GM18507 (cell line): ENCODE results near the gene SMIM36.
"Not testable (repeated sequence)": the region's sequence is repeated elsewhere in the genome, so short reads cannot be mapped to it uniquely, and the experiment has no call there.

Experiments
- DNase-seq: peaks from one replicate; pipeline ENCODE4 v3.0.0; 2011; ENCODE audit warnings: low read depth; ENCODE audit not compliant: insufficient read length; ENCODE audit errors: extremely low spot score
- FAIRE-seq: peaks from 2 replicates; lab custom pipeline; 2011; peaks lifted over from hg19 to GRCh38; lab: Jason Lieb, UNC

SMIM36 gene

GRCh38 chr17:55440391-55440790, 70.9 kb downstream of the SMIM36 start:
- no peak for FAIRE-seq
- no peak for DNase-seq

GRCh38 chr17:55437159-55437605, 74.1 kb downstream of the SMIM36 start:
- DNase-seq (no peak), FAIRE-seq (peak; percentile 91)

GRCh38 chr17:55436224-55437158, 74.8 kb downstream of the SMIM36 start:
- DNase-seq (no peak), FAIRE-seq (no peak)

- FAIRE-seq (no peak), DNase-seq (no peak)
These were observed 75.8 kb downstream of the SMIM36 start for GRCh38 chr17:55435408-55435807.

- DNase-seq = no peak
- FAIRE-seq = no peak
These were observed 76.5 kb downstream of the SMIM36 start for GRCh38 chr17:55434721-55435120.

- FAIRE-seq = no peak
- no peak for DNase-seq
These were observed 77.4 kb downstream of the SMIM36 start for GRCh38 chr17:55433629-55434422.

- FAIRE-seq (no peak), DNase-seq (no peak)
These were observed 78.1 kb downstream of the SMIM36 start for GRCh38 chr17:55433029-55433628.

- no peak for FAIRE-seq
- no peak for DNase-seq
These were observed 78.8 kb downstream of the SMIM36 start for GRCh38 chr17:55432358-55433028.

GRCh38 chr17:55431914-55432313, 79.3 kb downstream of the SMIM36 start:
- DNase-seq, FAIRE-seq: not testable (repeated sequence)

- no peak for DNase-seq
These were observed 80.5 kb downstream of the SMIM36 start for GRCh38 chr17:55430541-55431288.

GRCh38 chr17:55427587-55427882, 83.7 kb downstream of the SMIM36 start:
- no peak for FAIRE-seq
- no peak for DNase-seq

More at GRCh38 chr17:55430541-55431288, 80.5 kb downstream of the SMIM36 start:
- FAIRE-seq = no peak

- peak; percentile 76 for FAIRE-seq
- DNase-seq = no peak
These were observed 84.2 kb downstream of the SMIM36 start for GRCh38 chr17:55426851-55427586.

GRCh38 chr17:55424893-55425540, 86.2 kb downstream of the SMIM36 start:
- DNase-seq (no peak), FAIRE-seq (peak; percentile 52)

GRCh38 chr17:55423535-55423934, 87.7 kb downstream of the SMIM36 start:
- no peak for DNase-seq
- FAIRE-seq = no peak

- not testable (repeated sequence) for FAIRE-seq, DNase-seq
These were observed 88.5 kb downstream of the SMIM36 start for GRCh38 chr17:55422828-55423164.

- DNase-seq (no peak), FAIRE-seq (no peak)
These were observed 89.9 kb downstream of the SMIM36 start, which contains the start of gene MMD for GRCh38 chr17:55421179-55421934. TSS of gene MMD (minus strand) at chr17:55421835. CDS start at chr17:55421695, 140 bp downstream.

- FAIRE-seq = peak; percentile 62
These were observed 90.5 kb downstream of the SMIM36 start for GRCh38 chr17:55420776-55421178.

More at GRCh38 chr17:55420776-55421178, 90.5 kb downstream of the SMIM36 start:
- no peak for DNase-seq
